GM06990 (cell line): ENCODE data around the gene PCF11.
"Not testable (repeated sequence)": the region's sequence is repeated elsewhere in the genome, so short reads cannot be mapped to it uniquely, and the experiment has no call there.

Source experiments
- DNase-seq: peaks from one replicate; pipeline ENCODE4 v3.0.0-alpha.2; 2011; ENCODE audit not compliant: insufficient read length; ENCODE audit errors: extremely low read depth
- H3K27me3 ChIP-seq: replicated peaks from 2 replicates; pipeline ENCODE4 v1.6.0; 2011; ENCODE audit warnings: low read length; ENCODE audit not compliant: control insufficient read depth, insufficient read depth
- H3K36me3 ChIP-seq: 2 replicates; pipeline ENCODE4 v1.5.1; 2011; ENCODE audit warnings: low read length; ENCODE audit not compliant: control insufficient read depth, insufficient read depth
- H3K4me3 ChIP-seq: replicated peaks from 2 replicates; pipeline ENCODE4 v1.5.1; 2011; ENCODE audit warnings: low read depth, mild to moderate bottlenecking, control low read depth, low read length
- TF ChIP-seq, protein P1 (sequence below): IDR thresholded peaks from 2 replicates; pipeline ENCODE4 v1.5.1; 2011; ENCODE audit warnings: low read length, control low read depth, mild to moderate bottlenecking, inconsistent platforms; ENCODE audit not compliant: insufficient read depth, poor library complexity, severe bottlenecking

PCF11 gene

DNA sequence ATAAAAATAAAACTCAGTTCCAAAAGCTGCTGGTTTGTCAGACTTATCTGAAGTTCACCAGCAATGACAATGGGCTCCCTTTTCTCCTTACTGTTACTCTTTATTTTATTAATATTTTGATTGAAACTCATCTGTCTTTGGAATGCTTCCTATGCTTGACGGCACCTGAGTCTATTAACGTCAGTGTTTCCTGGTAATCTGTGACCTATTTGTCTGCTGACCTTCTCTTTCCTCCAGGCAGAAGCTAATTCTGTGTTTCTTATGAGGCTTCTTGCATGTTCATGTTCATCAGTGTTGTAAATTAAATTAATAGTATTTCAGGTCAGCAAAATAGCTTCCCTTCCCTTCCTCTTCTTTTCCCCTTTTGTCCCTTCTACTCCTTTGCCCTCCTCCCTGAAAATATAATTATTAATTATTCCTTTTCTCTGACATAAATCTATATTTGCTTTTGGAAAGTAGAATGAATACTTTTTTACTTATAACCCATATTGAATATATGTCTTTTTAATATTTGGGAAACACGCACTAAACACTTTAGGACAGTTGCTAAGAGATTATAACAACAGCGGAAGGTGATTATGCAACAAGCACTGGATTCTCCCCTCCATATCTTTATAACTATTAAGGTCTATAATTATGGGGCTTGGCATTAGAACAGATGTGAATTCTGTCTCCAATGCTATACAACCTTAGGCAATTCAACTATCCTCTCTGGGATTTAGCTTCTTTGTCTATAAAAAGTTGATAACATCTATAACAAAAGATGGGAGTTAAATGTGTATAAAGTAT lies 32.1 kb upstream of the PCF11 start:
- H3K4me3 ChIP-seq, result no peak overlapping the region
- TF ChIP-seq, protein P1, sequence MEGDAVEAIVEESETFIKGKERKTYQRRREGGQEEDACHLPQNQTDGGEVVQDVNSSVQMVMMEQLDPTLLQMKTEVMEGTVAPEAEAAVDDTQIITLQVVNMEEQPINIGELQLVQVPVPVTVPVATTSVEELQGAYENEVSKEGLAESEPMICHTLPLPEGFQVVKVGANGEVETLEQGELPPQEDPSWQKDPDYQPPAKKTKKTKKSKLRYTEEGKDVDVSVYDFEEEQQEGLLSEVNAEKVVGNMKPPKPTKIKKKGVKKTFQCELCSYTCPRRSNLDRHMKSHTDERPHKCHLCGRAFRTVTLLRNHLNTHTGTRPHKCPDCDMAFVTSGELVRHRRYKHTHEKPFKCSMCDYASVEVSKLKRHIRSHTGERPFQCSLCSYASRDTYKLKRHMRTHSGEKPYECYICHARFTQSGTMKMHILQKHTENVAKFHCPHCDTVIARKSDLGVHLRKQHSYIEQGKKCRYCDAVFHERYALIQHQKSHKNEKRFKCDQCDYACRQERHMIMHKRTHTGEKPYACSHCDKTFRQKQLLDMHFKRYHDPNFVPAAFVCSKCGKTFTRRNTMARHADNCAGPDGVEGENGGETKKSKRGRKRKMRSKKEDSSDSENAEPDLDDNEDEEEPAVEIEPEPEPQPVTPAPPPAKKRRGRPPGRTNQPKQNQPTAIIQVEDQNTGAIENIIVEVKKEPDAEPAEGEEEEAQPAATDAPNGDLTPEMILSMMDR, result no peak
- H3K36me3 ChIP-seq, result no peaks in the 10 kb centered on the region
- DNase-seq, result no peak
- no peaks in the 10 kb centered on the region for H3K27me3 ChIP-seq

DNA sequence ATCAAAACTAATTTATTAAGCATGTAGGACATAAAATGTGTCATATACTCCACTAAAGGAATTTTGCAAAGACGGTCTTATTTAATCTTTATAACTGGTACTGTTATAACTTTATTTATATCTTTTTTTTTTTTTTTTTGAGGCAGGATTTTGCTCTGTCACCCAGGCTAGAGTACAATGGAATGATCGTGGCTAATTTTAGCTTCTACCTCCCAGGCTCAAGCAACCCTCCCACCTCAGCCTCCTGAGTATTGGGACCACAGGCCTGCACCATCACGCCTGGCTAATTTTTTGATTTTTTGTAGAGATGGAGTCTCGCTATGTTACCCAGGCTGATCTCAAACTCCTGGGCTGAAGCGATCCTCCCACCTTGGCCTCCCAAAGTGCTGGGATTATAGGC lies 31.4 kb upstream of the PCF11 start:
- DNase-seq, result no peak
- TF ChIP-seq, protein P1, result no peak
- Histone ChIP-seq H3K27me3 (no peaks in the 10 kb centered on the region), H3K36me3 (no peaks in the 10 kb centered on the region), H3K4me3 (no peak overlapping the region)

DNA sequence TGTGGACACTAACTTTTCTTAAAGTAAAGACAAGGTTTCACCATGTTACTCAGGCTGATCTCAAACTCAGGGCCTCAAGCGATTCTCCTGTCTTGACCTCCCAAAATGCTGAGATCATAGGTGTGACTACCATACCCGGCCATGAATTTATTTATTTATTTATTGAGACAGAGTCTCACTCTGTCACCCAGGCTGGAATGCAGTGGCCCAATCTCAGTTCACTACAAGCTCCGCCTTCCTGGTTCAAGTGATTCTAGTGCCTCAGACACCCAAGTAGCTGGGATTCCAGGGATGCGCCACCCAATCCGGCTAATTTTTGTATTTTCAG lies 29.7 kb upstream of the PCF11 start:
- Histone ChIP-seq H3K36me3 (no peaks in the 10 kb centered on the region), H3K27me3 (no peaks in the 10 kb centered on the region), H3K4me3 (no peak overlapping the region)
- DNase-seq, result no peak
- TF ChIP-seq, protein P1, result no peak

DNA sequence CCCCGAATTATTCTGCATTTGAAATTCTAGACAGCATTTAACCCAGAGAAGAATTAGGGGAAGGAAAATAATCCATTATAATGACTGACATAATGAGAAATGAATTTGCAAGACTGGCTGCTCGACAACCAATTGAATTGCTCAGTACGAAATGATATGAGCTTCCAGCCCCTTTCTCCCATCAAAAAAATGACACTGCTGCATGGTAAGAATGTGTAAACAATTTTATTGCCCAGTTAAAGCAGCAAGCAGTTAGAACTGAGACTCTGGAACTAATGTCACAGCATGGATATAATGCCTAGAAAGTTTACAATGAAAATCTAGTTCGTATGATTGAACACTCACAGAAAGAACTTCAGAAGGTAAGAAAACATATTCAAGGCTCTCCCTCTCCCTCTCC lies 24.7 kb upstream of the PCF11 start:
- H3K4me3 ChIP-seq, result no peak overlapping the region
- no peak for DNase-seq
- TF ChIP-seq, protein P1, result no peak
- no peaks in the 10 kb centered on the region for H3K36me3 ChIP-seq
- H3K27me3 ChIP-seq, result no peaks in the 10 kb centered on the region

DNA sequence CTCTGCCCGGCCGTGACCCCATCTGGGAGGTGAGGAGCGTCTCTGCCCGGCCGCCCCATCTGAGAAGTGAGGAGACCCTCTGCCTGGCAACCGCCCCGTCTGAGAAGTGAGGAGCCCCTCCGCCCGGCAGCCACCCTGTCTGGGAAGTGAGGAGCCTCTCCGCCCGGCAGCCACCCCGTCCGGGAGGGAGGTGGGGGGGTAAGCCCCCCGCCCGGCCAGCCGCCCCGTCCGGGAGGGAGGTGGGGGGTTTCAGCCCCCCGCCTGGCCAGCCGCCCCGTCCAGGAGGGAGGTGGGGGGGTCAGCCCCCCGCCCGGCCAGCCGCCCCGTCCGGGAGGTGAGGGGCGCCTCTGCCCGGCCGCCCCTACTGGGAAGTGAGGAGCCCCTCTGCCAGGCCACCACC lies 23.7 kb upstream of the PCF11 start:
- H3K27me3 ChIP-seq, DNase-seq, H3K36me3 ChIP-seq, H3K4me3 ChIP-seq: not testable (repeated sequence)

DNA sequence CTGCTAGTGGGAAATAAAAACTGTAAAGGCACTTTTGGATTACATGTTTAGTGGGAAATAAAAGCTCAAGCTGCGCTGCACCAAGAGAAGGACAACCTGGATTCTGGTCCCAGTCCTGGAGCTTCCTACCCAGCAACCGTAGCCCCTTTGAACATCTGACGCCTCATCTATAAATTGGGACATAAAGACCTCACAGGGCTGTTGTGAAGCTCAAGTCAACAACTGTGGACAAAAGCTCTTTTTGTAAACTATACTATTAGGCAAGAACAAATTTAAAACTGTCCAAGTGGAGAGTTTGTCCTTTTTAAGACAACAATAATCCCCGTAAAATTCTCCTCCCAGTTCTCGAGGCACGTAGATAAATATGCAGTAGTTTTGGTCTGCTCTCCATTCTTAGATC lies 17.6 kb upstream of the PCF11 start:
- no peak for DNase-seq
- TF ChIP-seq, protein P1, result no peak
- Histone ChIP-seq H3K27me3 (no peaks in the 10 kb centered on the region), H3K36me3 (no peaks in the 10 kb centered on the region), H3K4me3 (no peak overlapping the region)
